Transverse colon (tissue), 3 donors: ENCODE measurements around the gene MBNL1.

Experiments used
- CTCF ChIP-seq, 5 experiments: fragments of 200-600 bp in 3 of 5; fragments of 450-650 bp in 2 of 5; sonication (generic) in 3 of 5; IDR thresholded peaks; 1 replicate in 2 of 5; 2 replicates in 3 of 5; pipeline ENCODE4 v1.5.1; 2016 to 2017; ENCODE audit warnings: antibody characterized with exemption in 5 of 5, inconsistent platforms in 3 of 5, mild to moderate bottlenecking in 2 of 5, moderate library complexity in 1 of 5
- EP300 ChIP-seq: sonication (generic); formaldehyde crosslinking; IDR thresholded peaks from one replicate; pipeline ENCODE4 v1.6.1; 2017; ENCODE audit warnings: antibody characterized with exemption, low read depth
- POLR2A ChIP-seq: fragments of 450-650 bp; IDR thresholded peaks from one replicate; pipeline ENCODE4 v1.6.1; 2016; ENCODE audit warnings: antibody characterized with exemption, mild to moderate bottlenecking, moderate library complexity

GRCh38 chr3:152299249-152299976, 30.7 kb downstream of the MBNL1 start:
- TF ChIP-seq POLR2A: no peak
- TF ChIP-seq CTCF (IDR thresholded peaks at IDR 0.05): no peak
- no peak for TF ChIP-seq EP300
